H1 (cell line): ENCODE results near the gene MS4A8. TPM values are rescaled to one million over a fixed set of nuclear protein-coding genes. Genes with fewer than 3 reads are reported as not detected.

ENCODE experiments used
- ATF3 ChIP-seq: IDR thresholded peaks from 2 replicates; pipeline ENCODE4 v1.6.1; 2011; ENCODE audit warnings: low read depth, mild to moderate bottlenecking, low read length; ENCODE audit not compliant: insufficient read depth
- BCL11A ChIP-seq, 2 experiments: IDR thresholded peaks; one replicate each; pipeline ENCODE4 v1.6.1; 2011; ENCODE audit warnings: low read depth in 2 of 2, low read length in 2 of 2, mild to moderate bottlenecking in 2 of 2
- CEBPB ChIP-seq: IDR thresholded peaks from 2 replicates; pipeline ENCODE4 v1.6.1; 2012; ENCODE audit warnings: low read depth, low read length
- EZH2 ChIP-seq: fragments of 200-600 bp; sonication (generic); IDR thresholded peaks from 2 replicates; pipeline ENCODE4 v1.7.1; 2012; ENCODE audit warnings: low read depth, mild to moderate bottlenecking, moderate library complexity, low read length, inconsistent platforms; ENCODE audit not compliant: severe bottlenecking
- GABPA ChIP-seq: IDR thresholded peaks from 2 replicates; pipeline ENCODE4 v1.6.1; 2011; ENCODE audit warnings: mild to moderate bottlenecking, low read length, moderate library complexity, borderline replicate concordance; ENCODE audit not compliant: insufficient read depth
- JUND ChIP-seq: IDR thresholded peaks from 2 replicates; pipeline ENCODE4 v1.6.1; 2011; ENCODE audit warnings: mild to moderate bottlenecking, improper control_type of control experiment, low read length
- KDM1A ChIP-seq: fragments of 200-600, 300-600 bp; sonication (generic); IDR thresholded peaks from 2 replicates; pipeline ENCODE4 v1.7.1; 2016; ENCODE audit warnings: mild to moderate bottlenecking, low read length, borderline replicate concordance
- PHF8 ChIP-seq: fragments of 200-600 bp; sonication (generic); conservative IDR thresholded peaks from 2 replicates; pipeline ENCODE4 v1.7.1; 2012; ENCODE audit warnings: low read depth, mild to moderate bottlenecking, inconsistent platforms, low read length, moderate library complexity
- polyA plus RNA-seq, 7 experiments: library from polyadenylated mRNA; depleted of rRNA in 3 of 7; stranded (reverse) in 5 of 7; unstranded in 2 of 7; fragments of >200 nt in 5 of 7; fragments of 200-250 nt in 2 of 7; gene quantifications; 1 replicate in 5 of 7; 2 replicates in 1 of 7; 4 replicates in 1 of 7; pipeline versions ENCODE4 v1.2.1 to v1.2.3, GENCODE V29; 2011 to 2013; ENCODE audit warnings: missing spikeins in 2 of 7, mixed read lengths in 2 of 7
- total RNA-seq: library from RNA; stranded (reverse); fragmentation: NEBNext Ultra II Directional; extraction: Animal tissue kit (Norgen Biotek cat#: 25700); gene quantifications from 2 replicates; pipeline ENCODE4 v1.2.1, GENCODE V29; 2021
- TF ChIP-seq, protein P1 (sequence below): fragments of 300-600 bp; sonication (generic); IDR thresholded peaks from 2 replicates; pipeline ENCODE4 v1.7.1; 2012; ENCODE audit warnings: low read length, moderate library complexity, mild to moderate bottlenecking, inconsistent platforms; ENCODE audit not compliant: insufficient replicate concordance
- TF ChIP-seq, protein P2 (sequence below): IDR thresholded peaks from 2 replicates; pipeline ENCODE4 v1.6.1; 2012; ENCODE audit warnings: inconsistent platforms

Gene MS4A8
- total and polyA plus RNA-seq, 2 of the 8 experiments (the other 6 are each of a cell fraction or from before 2014, with no cell fraction given), result not detected

- TF ChIP-seq, protein P1, sequence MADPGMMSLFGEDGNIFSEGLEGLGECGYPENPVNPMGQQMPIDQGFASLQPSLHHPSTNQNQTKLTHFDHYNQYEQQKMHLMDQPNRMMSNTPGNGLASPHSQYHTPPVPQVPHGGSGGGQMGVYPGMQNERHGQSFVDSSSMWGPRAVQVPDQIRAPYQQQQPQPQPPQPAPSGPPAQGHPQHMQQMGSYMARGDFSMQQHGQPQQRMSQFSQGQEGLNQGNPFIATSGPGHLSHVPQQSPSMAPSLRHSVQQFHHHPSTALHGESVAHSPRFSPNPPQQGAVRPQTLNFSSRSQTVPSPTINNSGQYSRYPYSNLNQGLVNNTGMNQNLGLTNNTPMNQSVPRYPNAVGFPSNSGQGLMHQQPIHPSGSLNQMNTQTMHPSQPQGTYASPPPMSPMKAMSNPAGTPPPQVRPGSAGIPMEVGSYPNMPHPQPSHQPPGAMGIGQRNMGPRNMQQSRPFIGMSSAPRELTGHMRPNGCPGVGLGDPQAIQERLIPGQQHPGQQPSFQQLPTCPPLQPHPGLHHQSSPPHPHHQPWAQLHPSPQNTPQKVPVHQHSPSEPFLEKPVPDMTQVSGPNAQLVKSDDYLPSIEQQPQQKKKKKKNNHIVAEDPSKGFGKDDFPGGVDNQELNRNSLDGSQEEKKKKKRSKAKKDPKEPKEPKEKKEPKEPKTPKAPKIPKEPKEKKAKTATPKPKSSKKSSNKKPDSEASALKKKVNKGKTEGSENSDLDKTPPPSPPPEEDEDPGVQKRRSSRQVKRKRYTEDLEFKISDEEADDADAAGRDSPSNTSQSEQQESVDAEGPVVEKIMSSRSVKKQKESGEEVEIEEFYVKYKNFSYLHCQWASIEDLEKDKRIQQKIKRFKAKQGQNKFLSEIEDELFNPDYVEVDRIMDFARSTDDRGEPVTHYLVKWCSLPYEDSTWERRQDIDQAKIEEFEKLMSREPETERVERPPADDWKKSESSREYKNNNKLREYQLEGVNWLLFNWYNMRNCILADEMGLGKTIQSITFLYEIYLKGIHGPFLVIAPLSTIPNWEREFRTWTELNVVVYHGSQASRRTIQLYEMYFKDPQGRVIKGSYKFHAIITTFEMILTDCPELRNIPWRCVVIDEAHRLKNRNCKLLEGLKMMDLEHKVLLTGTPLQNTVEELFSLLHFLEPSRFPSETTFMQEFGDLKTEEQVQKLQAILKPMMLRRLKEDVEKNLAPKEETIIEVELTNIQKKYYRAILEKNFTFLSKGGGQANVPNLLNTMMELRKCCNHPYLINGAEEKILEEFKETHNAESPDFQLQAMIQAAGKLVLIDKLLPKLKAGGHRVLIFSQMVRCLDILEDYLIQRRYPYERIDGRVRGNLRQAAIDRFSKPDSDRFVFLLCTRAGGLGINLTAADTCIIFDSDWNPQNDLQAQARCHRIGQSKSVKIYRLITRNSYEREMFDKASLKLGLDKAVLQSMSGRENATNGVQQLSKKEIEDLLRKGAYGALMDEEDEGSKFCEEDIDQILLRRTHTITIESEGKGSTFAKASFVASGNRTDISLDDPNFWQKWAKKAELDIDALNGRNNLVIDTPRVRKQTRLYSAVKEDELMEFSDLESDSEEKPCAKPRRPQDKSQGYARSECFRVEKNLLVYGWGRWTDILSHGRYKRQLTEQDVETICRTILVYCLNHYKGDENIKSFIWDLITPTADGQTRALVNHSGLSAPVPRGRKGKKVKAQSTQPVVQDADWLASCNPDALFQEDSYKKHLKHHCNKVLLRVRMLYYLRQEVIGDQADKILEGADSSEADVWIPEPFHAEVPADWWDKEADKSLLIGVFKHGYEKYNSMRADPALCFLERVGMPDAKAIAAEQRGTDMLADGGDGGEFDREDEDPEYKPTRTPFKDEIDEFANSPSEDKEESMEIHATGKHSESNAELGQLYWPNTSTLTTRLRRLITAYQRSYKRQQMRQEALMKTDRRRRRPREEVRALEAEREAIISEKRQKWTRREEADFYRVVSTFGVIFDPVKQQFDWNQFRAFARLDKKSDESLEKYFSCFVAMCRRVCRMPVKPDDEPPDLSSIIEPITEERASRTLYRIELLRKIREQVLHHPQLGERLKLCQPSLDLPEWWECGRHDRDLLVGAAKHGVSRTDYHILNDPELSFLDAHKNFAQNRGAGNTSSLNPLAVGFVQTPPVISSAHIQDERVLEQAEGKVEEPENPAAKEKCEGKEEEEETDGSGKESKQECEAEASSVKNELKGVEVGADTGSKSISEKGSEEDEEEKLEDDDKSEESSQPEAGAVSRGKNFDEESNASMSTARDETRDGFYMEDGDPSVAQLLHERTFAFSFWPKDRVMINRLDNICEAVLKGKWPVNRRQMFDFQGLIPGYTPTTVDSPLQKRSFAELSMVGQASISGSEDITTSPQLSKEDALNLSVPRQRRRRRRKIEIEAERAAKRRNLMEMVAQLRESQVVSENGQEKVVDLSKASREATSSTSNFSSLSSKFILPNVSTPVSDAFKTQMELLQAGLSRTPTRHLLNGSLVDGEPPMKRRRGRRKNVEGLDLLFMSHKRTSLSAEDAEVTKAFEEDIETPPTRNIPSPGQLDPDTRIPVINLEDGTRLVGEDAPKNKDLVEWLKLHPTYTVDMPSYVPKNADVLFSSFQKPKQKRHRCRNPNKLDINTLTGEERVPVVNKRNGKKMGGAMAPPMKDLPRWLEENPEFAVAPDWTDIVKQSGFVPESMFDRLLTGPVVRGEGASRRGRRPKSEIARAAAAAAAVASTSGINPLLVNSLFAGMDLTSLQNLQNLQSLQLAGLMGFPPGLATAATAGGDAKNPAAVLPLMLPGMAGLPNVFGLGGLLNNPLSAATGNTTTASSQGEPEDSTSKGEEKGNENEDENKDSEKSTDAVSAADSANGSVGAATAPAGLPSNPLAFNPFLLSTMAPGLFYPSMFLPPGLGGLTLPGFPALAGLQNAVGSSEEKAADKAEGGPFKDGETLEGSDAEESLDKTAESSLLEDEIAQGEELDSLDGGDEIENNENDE, result no peak
- TF ChIP-seq ATF3 (no peak), CEBPB (no peak), BCL11A (IDR thresholded peaks at IDR 0.05; ENCODE audit: low read depth in 2 of 2, low read length in 2 of 2) (no peak), EZH2 (no peak), KDM1A (no peak), GABPA (no peak), PHF8 (no peak), JUND (no peak)
- TF ChIP-seq, protein P2, sequence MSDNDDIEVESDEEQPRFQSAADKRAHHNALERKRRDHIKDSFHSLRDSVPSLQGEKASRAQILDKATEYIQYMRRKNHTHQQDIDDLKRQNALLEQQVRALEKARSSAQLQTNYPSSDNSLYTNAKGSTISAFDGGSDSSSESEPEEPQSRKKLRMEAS, result no peak
- TF ChIP-seq, all 59 proteins: peak for 0
Observed at GRCh38 chr11:60748821-60749220, 49.4 kb downstream of the MS4A8 start (continued).
